Measurements from ENCODE around the gene PLPPR5.

- TF ChIP-seq CTCF (IDR thresholded peaks at IDR 0.05; ENCODE audit: low read length) (no peak), EZH2 (IDR thresholded peaks at IDR 0.05; ENCODE audit: borderline replicate concordance, low read length) (no peak)
These were observed 34.7 kb downstream of the PLPPR5 start for GRCh38 chr1:98969798-98970490.
